Mesodermal cell (in vitro differentiated cells): ENCODE results near the gene SDHAF4.

ENCODE experiments used
- H3K27ac ChIP-seq: 2 replicates; pipeline ENCODE4 v1.7.0; 2013; ENCODE audit warnings: mild to moderate bottlenecking, low read depth, low read length, moderate library complexity; ENCODE audit not compliant: severe bottlenecking
- H3K36me3 ChIP-seq: 2 replicates; pipeline ENCODE4 v1.7.1; 2013; ENCODE audit warnings: mild to moderate bottlenecking, low read length, moderate library complexity; ENCODE audit not compliant: control insufficient read depth, insufficient read depth
- H3K4me1 ChIP-seq: one replicate; pipeline ENCODE4 v1.7.1; 2013; ENCODE audit warnings: mild to moderate bottlenecking, low read length; ENCODE audit not compliant: insufficient read depth, control insufficient read depth, poor library complexity, severe bottlenecking
- H3K4me3 ChIP-seq: 2 replicates; pipeline ENCODE4 v1.7.0; 2013; ENCODE audit warnings: low read length, control low read depth, mild to moderate bottlenecking; ENCODE audit not compliant: insufficient read depth, poor library complexity, severe bottlenecking; ENCODE audit errors: extremely low read depth
- H3K9me3 ChIP-seq: 2 replicates; pipeline ENCODE4 v1.7.1; 2013; ENCODE audit warnings: mild to moderate bottlenecking, low read length, moderate library complexity; ENCODE audit not compliant: control insufficient read depth
- WGBS, 2 experiments: methylation state at CpG; one replicate each; pipeline ENCODE4 v1.1.5; 2013; ENCODE audit warnings: missing lambda C conversion rate in 2 of 2; ENCODE audit not compliant: insufficient coverage in 2 of 2; 5-methylcytosine and 5-hydroxymethylcytosine counted together

Gene SDHAF4

DNA sequence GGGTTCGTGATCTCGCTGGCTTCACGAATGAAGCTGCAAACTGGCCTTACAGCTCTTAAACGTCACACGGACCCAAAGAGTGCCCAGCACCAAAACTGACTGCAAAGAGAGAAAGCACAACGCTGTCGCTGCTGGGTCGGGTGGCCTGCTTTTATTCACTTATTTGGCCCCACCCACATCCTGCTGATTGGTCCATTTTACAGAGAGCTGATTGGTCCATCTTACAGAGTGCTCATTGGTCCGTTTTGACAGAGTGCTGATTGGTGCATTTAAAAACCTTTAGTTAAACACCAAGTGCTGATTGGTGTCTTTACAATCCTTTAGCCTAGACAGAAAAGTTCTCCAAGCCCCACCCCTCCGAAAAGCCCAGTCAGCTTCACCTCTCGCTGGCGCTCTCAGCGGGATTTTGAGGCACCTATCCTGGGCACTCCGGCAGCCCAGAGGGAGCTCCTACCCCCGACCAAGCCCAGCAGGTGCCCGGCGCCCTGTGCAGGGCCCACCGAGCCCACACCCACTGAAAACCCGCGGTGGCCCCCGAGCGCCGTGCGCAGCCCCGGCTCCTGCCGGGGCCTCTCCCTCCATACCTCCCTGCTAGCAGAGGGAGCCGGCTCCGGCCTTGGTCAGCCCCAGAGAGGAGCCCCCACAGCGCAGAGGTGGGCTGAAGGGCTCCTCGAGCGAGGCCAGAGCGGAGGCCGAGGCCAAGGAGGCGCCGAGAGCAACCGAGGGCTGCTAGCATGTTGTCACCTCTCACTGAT lies 60.9 kb downstream of the SDHAF4 start:
- Histone ChIP-seq H3K27ac (no peak overlapping the region), H3K9me3 (no peaks in the 10 kb centered on the region), H3K36me3 (no peaks in the 10 kb centered on the region), H3K4me3 (no peak overlapping the region), H3K4me1 (no peaks in the 10 kb centered on the region)
- 91 to 97% methylated on average over 22 to 30 of the region's 36 CpGs for WGBS, 2 experiments

DNA sequence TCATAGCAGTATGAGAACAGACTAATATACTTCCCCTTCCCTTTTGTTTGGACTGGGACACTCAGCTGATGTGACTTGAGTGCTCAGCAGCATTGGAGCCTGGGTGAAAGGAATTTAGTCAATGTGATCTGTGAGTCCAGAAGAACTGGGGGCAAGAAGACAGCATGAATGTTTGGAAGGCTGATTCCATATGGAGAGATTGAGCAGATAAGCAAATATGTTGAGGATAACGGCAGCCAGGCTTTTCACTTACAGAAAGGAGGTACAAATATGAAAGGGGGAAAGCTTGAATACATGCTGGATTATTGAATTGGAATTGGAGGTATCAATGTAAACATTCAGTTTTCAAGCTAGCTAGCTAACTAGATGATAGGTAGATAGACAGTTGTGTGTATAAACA lies 63.2 kb downstream of the SDHAF4 start:
- H3K27ac ChIP-seq = no peak overlapping the region
- 87 to 88% methylated on average over 1 of the region's 1 CpG for WGBS, 2 experiments

DNA sequence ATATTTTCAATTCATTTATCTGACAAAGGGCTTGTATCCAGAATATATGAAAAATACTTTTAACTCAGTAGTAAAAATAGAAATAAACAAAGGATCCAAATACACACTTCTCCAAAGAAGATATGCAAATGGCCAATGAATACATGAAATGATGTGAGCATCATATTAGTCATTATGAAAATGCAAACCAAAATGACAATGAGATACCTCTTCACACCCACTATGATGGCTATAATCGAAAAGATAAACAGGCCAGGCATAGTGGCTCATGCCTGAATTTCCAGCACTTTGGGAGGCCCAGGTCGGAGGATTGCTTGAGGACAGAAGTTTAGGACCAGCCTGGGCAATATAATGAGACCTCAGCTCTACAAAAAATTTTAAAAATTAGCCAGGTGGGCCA lies 67.1 kb downstream of the SDHAF4 start:
- no peaks in the 10 kb centered on the region for H3K9me3 ChIP-seq
- H3K4me3 ChIP-seq = no peak overlapping the region
- no peak overlapping the region for H3K27ac ChIP-seq
- no peaks in the 10 kb centered on the region for H3K4me1 ChIP-seq
- H3K36me3 ChIP-seq = no peaks in the 10 kb centered on the region
- 75 to 88% methylated on average over 1 to 2 of the region's 2 CpGs for WGBS, 2 experiments

More for the DNA sequence above, 63.2 kb downstream of the SDHAF4 start:
- H3K4me1 ChIP-seq = no peaks in the 10 kb centered on the region
- H3K36me3 ChIP-seq = no peaks in the 10 kb centered on the region
- H3K9me3 ChIP-seq = no peaks in the 10 kb centered on the region
- H3K4me3 ChIP-seq = no peak overlapping the region

DNA sequence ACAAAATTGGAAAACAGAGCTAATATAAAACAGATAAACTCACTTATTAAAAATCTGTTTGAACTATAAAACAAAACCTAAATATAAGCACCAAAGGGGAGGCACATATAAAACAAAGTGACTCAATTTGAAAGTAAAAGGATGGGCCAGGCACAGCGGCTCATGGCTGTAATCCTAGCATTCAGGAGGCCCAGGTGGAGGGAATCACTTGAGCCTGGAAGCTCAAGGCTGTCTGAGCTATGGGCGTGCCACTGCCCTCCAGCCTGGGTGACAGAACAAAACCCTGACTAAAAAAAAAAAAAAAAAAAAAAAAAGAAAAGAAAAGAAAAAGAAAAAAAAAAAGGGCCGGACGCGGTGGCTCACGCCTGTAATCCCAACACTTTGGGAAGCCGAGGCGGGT lies 69.9 kb downstream of the SDHAF4 start:
- Histone ChIP-seq H3K36me3 (no peaks in the 10 kb centered on the region), H3K4me3 (no peak overlapping the region), H3K4me1 (no peaks in the 10 kb centered on the region), H3K9me3 (no peaks in the 10 kb centered on the region), H3K27ac (no peak overlapping the region)
- 86 to 100% methylated on average over 2 to 7 of the region's 8 CpGs for WGBS, 2 experiments

DNA sequence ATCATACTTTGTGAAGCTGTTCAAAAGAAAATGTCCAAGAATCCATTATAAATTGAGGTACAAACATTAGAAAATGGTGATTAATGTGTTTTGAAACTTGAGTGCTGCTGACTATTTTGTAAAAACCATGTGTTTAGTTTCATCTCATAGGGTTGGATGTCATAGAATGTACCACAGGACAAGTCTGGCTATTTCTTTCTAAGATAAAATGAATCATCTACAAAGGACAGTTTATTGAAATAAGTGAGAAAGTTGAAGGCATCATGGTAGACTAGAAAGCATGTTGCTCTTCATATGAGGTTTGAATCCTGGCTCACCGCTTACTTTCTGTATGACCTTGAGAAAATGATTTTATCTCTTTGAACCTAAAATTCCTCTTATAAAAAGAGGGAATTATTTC lies 71.7 kb downstream of the SDHAF4 start:
- H3K36me3 ChIP-seq = no peaks in the 10 kb centered on the region
- H3K4me3 ChIP-seq = no peak overlapping the region
- H3K4me1 ChIP-seq = no peaks in the 10 kb centered on the region
- no CpG with 5 or more reads among the region's 1 CpG for WGBS, 2 experiments
- H3K27ac ChIP-seq = no peak overlapping the region
- no peaks in the 10 kb centered on the region for H3K9me3 ChIP-seq
